Colonic mucosa (tissue), 4 donors: Measurements from ENCODE around the gene RGMA. TPM values are rescaled to one million over a fixed set of nuclear protein-coding genes. Genes with fewer than 3 reads are reported as not detected.
A peak's percentile ranks its signal among the peaks of the same experiment; 100 is the strongest.

Experiments used
- DNase-seq: peaks from one replicate; pipeline ENCODE4 v3.0.0-alpha.2; 2020
- H3K27ac ChIP-seq: fragments of 200-600 bp; one replicate; pipeline ENCODE4 v1.8.0; 2021
- H3K27me3 ChIP-seq: fragments of 200-600 bp; one replicate; pipeline ENCODE4 v1.8.0; 2021
- H3K36me3 ChIP-seq: fragments of 200-600 bp; one replicate; pipeline ENCODE4 v1.8.0; 2021
- H3K4me1 ChIP-seq: fragments of 200-600 bp; one replicate; pipeline ENCODE4 v1.8.0; 2021; ENCODE audit warnings: mild to moderate bottlenecking
- H3K4me3 ChIP-seq: fragments of 200-600 bp; one replicate; pipeline ENCODE4 v1.8.0; 2021
- H3K9ac ChIP-seq, 2 donors: one replicate each; pipeline ENCODE4 v1.7.0; 2013; ENCODE audit warnings: control low read depth in 2 of 2, low read depth in 2 of 2, low read length in 2 of 2
- H3K9me3 ChIP-seq: fragments of 200-600 bp; one replicate; pipeline ENCODE4 v1.8.0; 2021
- CTCF ChIP-seq: fragments of 200-600 bp; IDR thresholded peaks from one replicate; pipeline ENCODE4 v1.8.0; 2022; ENCODE audit warnings: antibody characterized with exemption, mild to moderate bottlenecking
- intact Hi-C: fragments of 100-400 bp; cut with DNase I; formaldehyde crosslinking; loops from one replicate; pipeline ENCODE4 v1.14.1; 2022
- total RNA-seq, 2 donors: library from RNA; stranded (reverse); fragmentation: NEBNext Ultra II Directional in 1 of 2; extraction: Animal tissue kit (Norgen Biotek cat#: 25700) in 1 of 2; gene quantifications; one replicate each; pipeline ENCODE4 v1.2.1, GENCODE V29; 2021
- donor health status: healthy.
- donor health status: DM: no; HTN: no; CAD: no.
- donor health status: DM: no; HTN: no; CAD: no.

RGMA gene
- total RNA-seq, 2 donors from 2014 or later, result 4.2 to 12.4 TPM

- intact Hi-C loops, result loop anchor here (10.0 kb wide), 1 partner anchor 937 kb away; no protein-coding TSS in a partner anchor
- no peak overlapping the region for H3K27ac ChIP-seq
- no peaks in the 10 kb centered on the region for H3K4me1 ChIP-seq
- H3K4me3 ChIP-seq, result no peak overlapping the region
- H3K36me3 ChIP-seq, result no peaks in the 10 kb centered on the region
- H3K9me3 ChIP-seq, result no peaks in the 10 kb centered on the region
- H3K27me3 ChIP-seq, result no peaks in the 10 kb centered on the region
- no peak for DNase-seq
- no peak overlapping the region for H3K9ac ChIP-seq
- TF ChIP-seq CTCF, result no peak
Observed at GRCh38 chr15:93037820-93038705, 50.9 kb downstream of the RGMA start.

- H3K4me3 ChIP-seq, result no peak overlapping the region
- DNase-seq, result no peak
- no peaks in the 10 kb centered on the region for H3K4me1 ChIP-seq
- H3K9me3 ChIP-seq, result no peaks in the 10 kb centered on the region
- TF ChIP-seq CTCF, result no peak
- H3K27ac ChIP-seq, result no peak overlapping the region
- H3K27me3 ChIP-seq, result no peaks in the 10 kb centered on the region
- intact Hi-C loops, result loop anchor here (10.0 kb wide), 1 partner anchor 938 kb away; no protein-coding TSS in a partner anchor
- no peaks in the 10 kb centered on the region for H3K36me3 ChIP-seq
- H3K9ac ChIP-seq, result no peak overlapping the region
Observed at GRCh38 chr15:93036951-93037819, 51.8 kb downstream of the RGMA start.

DNA sequence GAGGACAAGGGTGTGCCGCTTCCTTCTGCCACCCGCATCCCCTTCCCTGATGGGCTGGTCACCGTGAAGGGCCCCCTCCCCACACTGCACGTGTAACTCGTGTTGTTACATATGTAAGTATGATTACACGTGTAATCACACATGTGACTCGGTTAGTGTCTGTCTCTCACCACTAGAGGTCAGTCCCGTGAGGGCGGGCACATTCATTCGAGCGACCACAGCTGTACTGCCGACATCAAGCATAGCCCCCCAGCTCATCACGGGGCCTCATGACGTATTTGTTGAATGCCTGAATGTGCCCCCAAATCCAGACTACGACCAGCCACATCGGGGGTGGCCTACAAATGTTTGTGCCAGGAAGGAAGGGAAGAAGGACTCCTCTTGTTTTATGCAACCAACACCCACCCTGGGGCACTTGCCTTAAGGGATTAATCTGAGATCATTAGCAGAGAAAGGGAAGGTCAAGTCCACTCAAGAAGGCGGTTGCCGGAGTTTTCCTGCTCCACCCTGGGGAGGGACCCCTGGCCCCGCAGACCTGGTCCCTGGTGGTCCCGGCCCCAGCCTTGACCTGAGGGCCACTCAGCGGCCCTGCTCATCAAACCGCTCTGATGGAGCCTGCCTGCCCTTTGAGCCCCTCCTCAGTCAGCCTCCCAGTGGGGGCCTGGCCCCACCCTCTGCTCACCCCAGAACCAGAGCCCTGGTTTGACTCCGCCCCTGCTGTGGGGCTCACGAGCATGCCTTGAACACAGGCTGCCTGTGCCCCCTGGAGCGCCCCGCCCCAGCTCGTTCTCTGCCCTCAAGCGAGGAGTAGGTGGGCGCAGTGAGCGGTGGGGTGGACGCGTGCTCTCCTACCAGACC lies 52.8 kb downstream of the RGMA start:
- intact Hi-C loops, result loop anchor here (10.0 kb wide), 1 partner anchor 939 kb away; no protein-coding TSS in a partner anchor
- Histone ChIP-seq H3K4me3 (no peak overlapping the region), H3K27ac (no peak overlapping the region), H3K4me1 (no peaks in the 10 kb centered on the region), H3K9me3 (no peaks in the 10 kb centered on the region), H3K9ac (no peak overlapping the region), H3K27me3 (no peaks in the 10 kb centered on the region), H3K36me3 (no peaks in the 10 kb centered on the region)
- no peak for DNase-seq
- TF ChIP-seq CTCF, result peak; percentile 29

GRCh38 chr15:93035092-93035915 lies 53.7 kb downstream of the RGMA start:
- H3K4me1 ChIP-seq, result no peaks in the 10 kb centered on the region
- no peak overlapping the region for H3K27ac ChIP-seq
- no peak for DNase-seq
- H3K9ac ChIP-seq, result no peak overlapping the region
- H3K27me3 ChIP-seq, result no peaks in the 10 kb centered on the region
- no peak for TF ChIP-seq CTCF
- no peaks in the 10 kb centered on the region for H3K36me3 ChIP-seq
- intact Hi-C loops, result loop anchor here (10.0 kb wide), 1 partner anchor 939 kb away; no protein-coding TSS in a partner anchor
- H3K4me3 ChIP-seq, result no peak overlapping the region
- no peaks in the 10 kb centered on the region for H3K9me3 ChIP-seq
